Measurements from ENCODE around the gene NUDT14. TPM values are rescaled to one million over a fixed set of nuclear protein-coding genes. Genes with fewer than 3 reads are reported as not detected.

NUDT14 gene
- total and polyA plus RNA-seq, 2 donors, result 17.2 to 18.1 TPM

DNA sequence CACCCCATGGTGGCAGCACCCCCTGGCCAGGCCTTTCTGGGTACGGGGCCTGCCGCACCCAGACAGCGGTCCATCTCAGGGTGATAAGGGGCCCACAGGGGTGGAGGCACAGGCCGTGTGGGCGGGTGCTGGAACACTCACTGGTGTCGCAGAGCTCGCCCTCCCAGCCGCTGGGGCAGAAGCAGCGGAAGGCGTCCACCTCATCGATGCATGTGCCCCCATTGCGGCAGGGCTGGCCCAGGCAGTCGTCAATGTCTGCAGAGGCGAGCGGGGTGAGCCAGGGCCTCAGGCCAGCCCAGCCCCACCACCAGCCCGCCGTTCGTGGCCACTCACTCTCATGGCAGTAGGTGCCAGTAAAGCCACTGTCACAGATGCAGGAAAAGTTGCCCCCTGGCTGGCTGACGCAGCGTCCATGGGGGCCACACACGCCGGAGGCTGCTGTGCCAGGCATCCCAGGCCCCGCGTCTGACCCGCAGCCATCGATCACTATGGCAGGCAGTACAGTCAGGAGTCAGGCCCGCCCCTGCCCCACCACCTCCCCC lies 32.4 kb downstream of the NUDT14 start:
- H3K27me3 ChIP-seq (ENCODE audit: control insufficient read depth in 2 of 2, insufficient read depth in 1 of 2, low read length in 1 of 2), result no peaks in the 10 kb centered on the region
- DNase-seq (ENCODE audit: low read depth in 6 of 9, low spot score in 9 of 9), result no peak
- no peaks in the 10 kb centered on the region for H3K9me3 ChIP-seq (ENCODE audit: control insufficient read depth in 2 of 2, insufficient read depth in 1 of 2, low read length in 1 of 2)
- 97% methylated on average over 27 of the region's 27 CpGs for WGBS
- no peaks in the 10 kb centered on the region for H3K36me3 ChIP-seq (ENCODE audit: control insufficient read depth in 2 of 2, insufficient read depth in 2 of 2, low read length in 1 of 2)
- H3K4me1 ChIP-seq (ENCODE audit: control insufficient read depth in 2 of 2, insufficient read depth in 2 of 2, low read length in 2 of 2), result no peaks in the 10 kb centered on the region
- H3K27ac ChIP-seq (ENCODE audit: low read depth in 1 of 2, low read length in 1 of 2), result no peak overlapping the region
- no peak overlapping the region for H3K4me3 ChIP-seq (ENCODE audit: low read length in 2 of 2)

GRCh38 chr14:105147671-105148603 lies 33.2 kb downstream of the NUDT14 start:
- H3K4me1 ChIP-seq (ENCODE audit: control insufficient read depth in 2 of 2, insufficient read depth in 2 of 2, low read length in 2 of 2), result no peaks in the 10 kb centered on the region
- no peak for DNase-seq (ENCODE audit: low read depth in 6 of 9, low spot score in 9 of 9)
- WGBS, result 96% methylated on average over 62 of the region's 62 CpGs
- no peaks in the 10 kb centered on the region for H3K9me3 ChIP-seq (ENCODE audit: control insufficient read depth in 2 of 2, insufficient read depth in 1 of 2, low read length in 1 of 2)
- no peak overlapping the region for H3K4me3 ChIP-seq (ENCODE audit: low read length in 2 of 2)
- no peaks in the 10 kb centered on the region for H3K36me3 ChIP-seq (ENCODE audit: control insufficient read depth in 2 of 2, insufficient read depth in 2 of 2, low read length in 1 of 2)
- no peak overlapping the region for H3K27ac ChIP-seq (ENCODE audit: low read depth in 1 of 2, low read length in 1 of 2)
- H3K27me3 ChIP-seq (ENCODE audit: control insufficient read depth in 2 of 2, insufficient read depth in 1 of 2, low read length in 1 of 2), result no peaks in the 10 kb centered on the region

- Histone ChIP-seq H3K27ac (ENCODE audit: low read depth in 1 of 2, low read length in 1 of 2) (no peak overlapping the region), H3K4me3 (ENCODE audit: low read length in 2 of 2) (no peak overlapping the region), H3K4me1 (ENCODE audit: control insufficient read depth in 2 of 2, insufficient read depth in 2 of 2, low read length in 2 of 2) (no peaks in the 10 kb centered on the region), H3K9me3 (ENCODE audit: control insufficient read depth in 2 of 2, insufficient read depth in 1 of 2, low read length in 1 of 2) (no peaks in the 10 kb centered on the region), H3K36me3 (ENCODE audit: control insufficient read depth in 2 of 2, insufficient read depth in 2 of 2, low read length in 1 of 2) (no peaks in the 10 kb centered on the region), H3K27me3 (ENCODE audit: control insufficient read depth in 2 of 2, insufficient read depth in 1 of 2, low read length in 1 of 2) (no peaks in the 10 kb centered on the region)
- no peak for DNase-seq (ENCODE audit: low read depth in 6 of 9, low spot score in 9 of 9)
- WGBS, result 95% methylated on average over 22 of the region's 22 CpGs
Observed at GRCh38 chr14:105146976-105147635, 34.0 kb downstream of the NUDT14 start.

DNA sequence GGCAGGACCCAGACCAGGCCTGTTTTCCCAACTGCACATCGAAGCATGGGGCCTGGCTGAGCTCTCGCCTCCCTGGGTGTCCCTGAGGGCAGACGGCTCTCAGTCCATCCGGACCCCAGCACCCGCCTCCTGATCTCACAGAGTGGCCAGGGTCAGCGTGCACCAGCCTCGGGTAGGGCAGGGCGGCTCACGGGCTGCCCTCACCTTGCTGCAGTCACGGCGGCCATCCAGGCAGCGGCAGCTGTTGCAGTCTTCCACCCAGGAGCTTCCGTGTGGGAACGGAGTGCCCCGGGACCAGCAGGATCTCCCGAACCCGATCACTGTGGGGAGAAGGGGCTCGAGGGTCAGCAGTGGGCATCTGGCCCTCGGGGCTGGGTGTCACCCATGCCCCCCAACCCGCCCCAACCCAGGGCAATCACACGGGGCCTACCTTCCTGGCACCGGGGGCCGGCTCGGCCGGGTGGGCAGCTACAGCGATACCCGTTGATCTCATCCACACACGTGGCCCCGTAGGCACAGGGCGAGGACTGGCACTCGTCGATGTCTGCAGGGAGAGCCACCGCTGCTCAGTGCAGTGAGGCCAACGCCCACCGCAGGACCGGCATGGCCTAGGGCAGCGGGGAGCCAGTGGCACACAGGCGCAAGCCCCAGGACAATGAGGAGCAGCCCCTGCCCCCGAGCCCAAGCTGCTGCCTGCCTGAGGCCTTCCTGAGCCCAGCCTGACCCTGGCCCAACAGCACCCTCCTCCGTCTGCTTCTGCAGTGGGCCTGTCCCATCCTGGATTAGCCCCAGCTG lies 34.7 kb downstream of the NUDT14 start:
- Histone ChIP-seq H3K27me3 (ENCODE audit: control insufficient read depth in 2 of 2, insufficient read depth in 1 of 2, low read length in 1 of 2) (no peaks in the 10 kb centered on the region), H3K27ac (ENCODE audit: low read depth in 1 of 2, low read length in 1 of 2) (no peak overlapping the region), H3K36me3 (ENCODE audit: control insufficient read depth in 2 of 2, insufficient read depth in 2 of 2, low read length in 1 of 2) (no peaks in the 10 kb centered on the region), H3K4me3 (ENCODE audit: low read length in 2 of 2) (no peak overlapping the region), H3K9me3 (ENCODE audit: control insufficient read depth in 2 of 2, insufficient read depth in 1 of 2, low read length in 1 of 2) (peaks cover 0 to 2% of the 10 kb centered on the region in 2 donors), H3K4me1 (ENCODE audit: control insufficient read depth in 2 of 2, insufficient read depth in 2 of 2, low read length in 2 of 2) (no peaks in the 10 kb centered on the region)
- 95% methylated on average over 40 of the region's 40 CpGs for WGBS
- no peak for DNase-seq (ENCODE audit: low read depth in 6 of 9, low spot score in 9 of 9)

- H3K4me3 ChIP-seq (ENCODE audit: low read length in 2 of 2), result no peak overlapping the region
- WGBS, result 94% methylated on average over 28 of the region's 28 CpGs
- H3K27me3 ChIP-seq (ENCODE audit: control insufficient read depth in 2 of 2, insufficient read depth in 1 of 2, low read length in 1 of 2), result no peaks in the 10 kb centered on the region
- DNase-seq (ENCODE audit: low read depth in 6 of 9, low spot score in 9 of 9), result no peak
- H3K36me3 ChIP-seq (ENCODE audit: control insufficient read depth in 2 of 2, insufficient read depth in 2 of 2, low read length in 1 of 2), result no peaks in the 10 kb centered on the region
- H3K27ac ChIP-seq (ENCODE audit: low read depth in 1 of 2, low read length in 1 of 2), result no peak overlapping the region
- no peaks in the 10 kb centered on the region for H3K4me1 ChIP-seq (ENCODE audit: control insufficient read depth in 2 of 2, insufficient read depth in 2 of 2, low read length in 2 of 2)
- H3K9me3 ChIP-seq (ENCODE audit: control insufficient read depth in 2 of 2, insufficient read depth in 1 of 2, low read length in 1 of 2), result peaks cover 0 to 4% of the 10 kb centered on the region in 2 donors
Observed at GRCh38 chr14:105145381-105146180, 35.5 kb downstream of the NUDT14 start.

DNA sequence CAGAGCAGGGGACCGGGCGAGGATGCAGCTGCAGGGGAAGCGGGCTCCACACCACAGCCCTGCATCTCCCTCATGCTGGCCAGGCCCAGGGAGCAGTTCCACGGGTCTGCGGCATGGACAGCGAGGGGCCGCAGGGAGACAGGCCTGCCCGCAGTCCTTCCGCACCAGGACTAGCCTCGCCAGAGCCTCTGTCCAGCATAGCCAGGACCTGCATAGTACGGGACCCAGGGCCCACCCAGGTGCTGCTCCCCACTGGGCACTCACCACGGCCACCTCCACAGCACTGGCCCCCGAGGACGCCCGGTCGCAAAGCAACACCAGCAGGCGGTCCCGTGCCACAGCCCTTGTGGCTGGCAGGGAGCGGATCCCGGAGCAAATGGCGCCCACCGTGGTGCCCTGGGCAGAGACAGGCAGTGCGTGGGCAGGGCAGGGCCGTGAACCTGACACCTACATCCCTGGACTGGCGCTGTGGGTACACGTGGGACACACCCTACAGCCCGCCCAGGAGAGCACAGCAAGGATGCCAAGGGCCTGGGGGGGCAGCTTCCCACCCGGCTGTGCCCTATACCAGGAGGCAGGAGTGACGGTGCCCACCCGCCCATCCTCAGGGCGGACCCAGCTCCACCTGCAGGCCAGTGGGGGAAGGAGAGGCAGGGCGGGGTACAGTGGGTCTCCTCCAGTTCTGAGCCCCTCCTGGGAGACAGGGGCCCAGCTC lies 36.3 kb downstream of the NUDT14 start:
- Histone ChIP-seq H3K36me3 (ENCODE audit: control insufficient read depth in 2 of 2, insufficient read depth in 2 of 2, low read length in 1 of 2) (no peaks in the 10 kb centered on the region), H3K4me1 (ENCODE audit: control insufficient read depth in 2 of 2, insufficient read depth in 2 of 2, low read length in 2 of 2) (no peaks in the 10 kb centered on the region), H3K4me3 (ENCODE audit: low read length in 2 of 2) (no peak overlapping the region), H3K9me3 (ENCODE audit: control insufficient read depth in 2 of 2, insufficient read depth in 1 of 2, low read length in 1 of 2) (peaks cover 0 to 11% of the 10 kb centered on the region in 2 donors), H3K27me3 (ENCODE audit: control insufficient read depth in 2 of 2, insufficient read depth in 1 of 2, low read length in 1 of 2) (no peaks in the 10 kb centered on the region), H3K27ac (ENCODE audit: low read depth in 1 of 2, low read length in 1 of 2) (no peak overlapping the region)
- WGBS, result 93% methylated on average over 32 of the region's 32 CpGs
- DNase-seq (ENCODE audit: low read depth in 6 of 9, low spot score in 9 of 9), result no peak

DNA sequence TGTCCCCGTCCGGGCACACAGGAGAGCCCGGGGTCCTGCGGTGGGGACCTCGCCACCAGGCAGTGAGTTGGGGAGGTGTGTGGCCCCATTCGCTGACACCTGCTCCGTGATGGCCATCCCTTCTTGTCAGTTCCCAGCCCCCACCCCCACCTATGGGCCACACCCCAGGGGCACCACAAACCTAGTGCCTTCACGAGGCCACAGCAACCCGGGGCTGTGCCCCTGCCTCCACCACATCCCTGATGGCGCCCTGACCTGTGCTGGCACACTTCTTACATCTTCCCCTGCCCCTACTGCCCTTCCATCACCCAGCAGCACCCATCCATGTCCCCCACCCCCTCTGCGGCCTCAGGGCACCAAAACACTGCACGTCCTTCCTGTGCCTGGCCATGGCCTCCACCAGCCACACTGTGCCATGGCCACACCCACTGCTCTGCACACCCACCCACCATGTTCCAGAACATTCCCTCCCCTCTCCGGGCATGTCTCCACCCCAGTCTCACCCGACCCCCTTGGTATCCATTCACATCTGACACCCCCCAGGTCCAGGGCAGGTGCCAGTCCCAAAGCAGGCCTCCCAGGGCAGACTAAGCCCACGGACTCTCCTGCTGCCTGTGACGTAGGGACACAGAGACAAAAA lies 37.0 kb downstream of the NUDT14 start:
- Histone ChIP-seq H3K9me3 (ENCODE audit: control insufficient read depth in 2 of 2, insufficient read depth in 1 of 2, low read length in 1 of 2) (peaks cover 0 to 18% of the 10 kb centered on the region in 2 donors), H3K36me3 (ENCODE audit: control insufficient read depth in 2 of 2, insufficient read depth in 2 of 2, low read length in 1 of 2) (no peaks in the 10 kb centered on the region), H3K4me1 (ENCODE audit: control insufficient read depth in 2 of 2, insufficient read depth in 2 of 2, low read length in 2 of 2) (no peaks in the 10 kb centered on the region), H3K27me3 (ENCODE audit: control insufficient read depth in 2 of 2, insufficient read depth in 1 of 2, low read length in 1 of 2) (no peaks in the 10 kb centered on the region), H3K27ac (ENCODE audit: low read depth in 1 of 2, low read length in 1 of 2) (no peak overlapping the region), H3K4me3 (ENCODE audit: low read length in 2 of 2) (no peak overlapping the region)
- no peak for DNase-seq (ENCODE audit: low read depth in 6 of 9, low spot score in 9 of 9)
- 95% methylated on average over 16 of the region's 16 CpGs for WGBS

Measured in thymus (tissue), 11 donors.